ENCODE results near the gene GPR176.

The GPR176 gene

DNA sequence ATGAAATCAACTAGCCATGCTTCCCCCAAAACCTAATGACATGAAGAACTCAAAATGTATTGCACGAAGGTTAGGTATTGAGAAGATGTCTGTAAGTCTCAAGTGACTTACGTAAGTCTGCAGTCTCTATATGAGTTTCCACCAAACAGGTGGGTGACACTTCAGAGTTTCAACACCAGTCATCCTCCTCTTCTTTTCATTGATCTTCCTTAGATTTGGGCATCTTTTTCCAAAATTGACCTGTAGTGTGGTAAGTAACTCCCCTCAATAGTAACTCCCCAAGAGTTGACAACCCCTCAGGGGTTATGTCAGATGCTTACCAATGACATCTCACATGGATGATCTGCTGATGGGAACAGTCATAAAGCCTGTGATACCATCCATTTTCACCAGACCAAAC lies 46.1 kb downstream of the GPR176 start:
- no peak overlapping the region for H3K9ac ChIP-seq (ENCODE audit: low read length)
- H3K4me3 ChIP-seq (ENCODE audit: low read length): no peak overlapping the region
- H3K36me3 ChIP-seq (ENCODE audit: control insufficient read depth, low read depth, low read length): peaks cover 6% of the 10 kb centered on the region
- H3K4me1 ChIP-seq (ENCODE audit: control insufficient read depth, low read depth, low read length): peaks cover 24% of the 10 kb centered on the region
- no peak overlapping the region for H3K27ac ChIP-seq (ENCODE audit: low read length)
- no peaks in the 10 kb centered on the region for H3K9me3 ChIP-seq (ENCODE audit: control insufficient read depth, low read depth, low read length)
- no peaks in the 10 kb centered on the region for H3K27me3 ChIP-seq (ENCODE audit: control insufficient read depth, insufficient read depth, low read length)

DNA sequence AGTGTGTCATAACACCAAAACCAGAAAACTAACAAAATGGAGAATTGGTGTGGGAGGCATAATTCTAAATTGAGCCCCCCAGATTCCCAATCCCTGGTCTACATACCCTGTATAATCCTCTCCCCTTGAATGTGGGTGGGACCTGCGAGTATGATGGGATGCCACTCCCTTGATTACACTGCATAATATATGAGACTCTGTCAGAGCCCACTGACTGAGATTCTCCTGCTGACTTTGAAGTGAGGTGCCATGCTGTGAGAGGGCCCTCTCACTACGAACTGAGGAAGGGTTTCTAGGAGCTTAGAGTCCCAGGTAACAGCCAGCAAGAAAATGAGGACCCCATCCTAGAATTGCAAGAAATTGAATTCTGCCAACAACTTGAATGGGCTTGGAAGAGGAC lies 49.5 kb downstream of the GPR176 start:
- Histone ChIP-seq H3K4me1 (ENCODE audit: control insufficient read depth, low read depth, low read length) (peaks cover 24% of the 10 kb centered on the region), H3K9me3 (ENCODE audit: control insufficient read depth, low read depth, low read length) (no peaks in the 10 kb centered on the region), H3K27me3 (ENCODE audit: control insufficient read depth, insufficient read depth, low read length) (no peaks in the 10 kb centered on the region), H3K36me3 (ENCODE audit: control insufficient read depth, low read depth, low read length) (peaks cover 6% of the 10 kb centered on the region), H3K4me3 (ENCODE audit: low read length) (no peak overlapping the region), H3K27ac (ENCODE audit: low read length) (no peak overlapping the region), H3K9ac (ENCODE audit: low read length) (no peak overlapping the region)

DNA sequence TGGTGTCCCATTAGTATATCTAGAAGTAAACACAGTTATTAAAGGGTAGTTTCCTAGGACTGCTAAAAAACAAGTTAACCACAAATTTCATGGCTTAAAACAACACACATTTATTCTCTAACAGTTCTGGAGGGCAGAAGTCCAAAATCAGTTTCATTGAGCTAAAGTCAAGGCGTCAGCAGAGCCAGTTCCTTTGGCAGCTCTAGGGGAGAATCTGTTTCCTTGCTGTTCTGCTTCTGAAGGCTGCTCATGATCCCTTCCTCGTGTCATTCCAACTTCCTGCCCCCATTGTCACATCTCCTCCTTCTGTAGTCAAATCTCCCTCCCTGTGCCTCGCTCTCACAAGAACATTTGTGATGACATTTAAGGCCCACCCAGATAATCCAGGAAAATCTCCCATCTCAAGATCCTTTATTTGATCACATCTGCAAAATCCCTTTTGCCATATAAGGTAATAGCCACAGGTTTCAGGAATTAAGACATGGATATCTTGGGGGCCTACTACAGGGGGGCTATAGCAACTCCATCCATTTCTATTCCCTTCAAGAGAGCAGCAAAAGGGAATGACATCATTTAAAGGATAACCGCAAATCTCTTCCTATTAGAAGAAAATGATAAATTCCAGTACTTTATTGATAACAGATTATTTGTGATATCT lies 50.1 kb downstream of the GPR176 start:
- Histone ChIP-seq H3K9me3 (ENCODE audit: control insufficient read depth, low read depth, low read length) (no peaks in the 10 kb centered on the region), H3K36me3 (ENCODE audit: control insufficient read depth, low read depth, low read length) (peaks cover 6% of the 10 kb centered on the region), H3K27me3 (ENCODE audit: control insufficient read depth, insufficient read depth, low read length) (no peaks in the 10 kb centered on the region), H3K4me1 (ENCODE audit: control insufficient read depth, low read depth, low read length) (peaks cover 20% of the 10 kb centered on the region), H3K27ac (ENCODE audit: low read length) (no peak overlapping the region), H3K9ac (ENCODE audit: low read length) (no peak overlapping the region), H3K4me3 (ENCODE audit: low read length) (no peak overlapping the region)

DNA sequence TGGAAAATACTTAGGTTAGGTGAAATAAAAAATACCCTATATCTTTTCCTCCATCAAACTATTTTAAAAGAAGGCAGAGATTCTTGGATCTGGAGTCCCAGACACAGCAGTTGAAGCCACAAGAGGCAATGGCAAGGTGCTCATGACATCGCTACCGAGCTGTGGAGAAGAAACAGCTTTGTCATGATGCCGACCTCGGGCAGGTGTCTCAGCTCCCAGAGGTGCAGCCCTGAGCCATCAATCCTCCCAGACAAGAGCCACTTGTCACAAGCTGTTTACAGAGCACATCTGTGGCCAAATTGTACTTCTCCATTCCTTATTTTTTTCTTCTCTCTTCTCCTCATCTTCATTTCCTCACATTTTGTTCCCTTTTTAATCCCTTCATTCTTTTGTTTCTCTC lies 50.8 kb downstream of the GPR176 start:
- H3K9ac ChIP-seq (ENCODE audit: low read length): no peak overlapping the region
- peaks cover 20% of the 10 kb centered on the region for H3K4me1 ChIP-seq (ENCODE audit: control insufficient read depth, low read depth, low read length)
- no peak overlapping the region for H3K4me3 ChIP-seq (ENCODE audit: low read length)
- H3K9me3 ChIP-seq (ENCODE audit: control insufficient read depth, low read depth, low read length): no peaks in the 10 kb centered on the region
- H3K27me3 ChIP-seq (ENCODE audit: control insufficient read depth, insufficient read depth, low read length): no peaks in the 10 kb centered on the region
- no peak overlapping the region for H3K27ac ChIP-seq (ENCODE audit: low read length)
- H3K36me3 ChIP-seq (ENCODE audit: control insufficient read depth, low read depth, low read length): peaks cover 4% of the 10 kb centered on the region

DNA sequence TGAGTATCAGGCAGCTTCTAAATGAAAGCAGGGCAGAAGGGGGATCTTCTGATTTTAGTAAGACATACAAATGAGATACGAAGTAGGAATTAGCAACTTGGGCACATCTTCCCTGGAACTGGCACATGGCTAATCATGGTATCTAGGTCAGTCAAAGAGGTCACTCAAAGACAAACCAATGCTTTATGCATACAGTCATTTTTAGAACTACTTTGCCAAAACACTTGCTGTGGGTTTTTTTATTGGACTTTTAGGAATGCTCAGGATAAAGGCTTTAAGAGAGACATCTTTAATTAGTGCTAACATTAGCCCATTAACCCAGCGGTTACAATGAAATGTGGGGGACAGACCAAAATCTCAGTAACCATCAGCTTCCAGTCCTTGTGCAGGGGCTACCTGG lies 51.7 kb downstream of the GPR176 start:
- Histone ChIP-seq H3K36me3 (ENCODE audit: control insufficient read depth, low read depth, low read length) (no peaks in the 10 kb centered on the region), H3K27ac (ENCODE audit: low read length) (no peak overlapping the region), H3K4me3 (ENCODE audit: low read length) (no peak overlapping the region), H3K9me3 (ENCODE audit: control insufficient read depth, low read depth, low read length) (no peaks in the 10 kb centered on the region), H3K9ac (ENCODE audit: low read length) (no peak overlapping the region), H3K27me3 (ENCODE audit: control insufficient read depth, insufficient read depth, low read length) (no peaks in the 10 kb centered on the region), H3K4me1 (ENCODE audit: control insufficient read depth, low read depth, low read length) (peaks cover 20% of the 10 kb centered on the region)

DNA sequence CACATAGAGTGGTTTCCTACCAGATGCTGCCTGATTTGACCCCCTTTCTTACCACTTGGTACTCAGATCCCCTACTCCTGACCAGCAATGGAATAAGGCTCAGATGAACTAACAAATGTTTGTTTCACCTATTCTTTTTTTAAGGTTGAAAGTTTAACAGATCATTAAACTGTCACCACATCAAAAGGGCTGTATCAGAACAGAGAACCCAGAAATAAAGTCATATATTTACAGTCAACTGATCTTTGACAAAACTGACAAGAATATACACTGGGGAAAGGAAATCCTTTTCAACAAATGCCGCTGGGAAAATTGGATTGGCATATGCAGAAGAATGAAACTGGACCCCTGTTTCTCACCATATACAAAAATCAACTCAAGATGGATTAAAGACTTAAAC lies 56.0 kb downstream of the GPR176 start:
- Histone ChIP-seq H3K4me3 (ENCODE audit: low read length) (no peak overlapping the region), H3K36me3 (ENCODE audit: control insufficient read depth, low read depth, low read length) (peaks cover 7% of the 10 kb centered on the region), H3K9ac (ENCODE audit: low read length) (no peak overlapping the region), H3K27me3 (ENCODE audit: control insufficient read depth, insufficient read depth, low read length) (no peaks in the 10 kb centered on the region), H3K4me1 (ENCODE audit: control insufficient read depth, low read depth, low read length) (no peaks in the 10 kb centered on the region), H3K9me3 (ENCODE audit: control insufficient read depth, low read depth, low read length) (no peaks in the 10 kb centered on the region), H3K27ac (ENCODE audit: low read length) (no peak overlapping the region)

DNA sequence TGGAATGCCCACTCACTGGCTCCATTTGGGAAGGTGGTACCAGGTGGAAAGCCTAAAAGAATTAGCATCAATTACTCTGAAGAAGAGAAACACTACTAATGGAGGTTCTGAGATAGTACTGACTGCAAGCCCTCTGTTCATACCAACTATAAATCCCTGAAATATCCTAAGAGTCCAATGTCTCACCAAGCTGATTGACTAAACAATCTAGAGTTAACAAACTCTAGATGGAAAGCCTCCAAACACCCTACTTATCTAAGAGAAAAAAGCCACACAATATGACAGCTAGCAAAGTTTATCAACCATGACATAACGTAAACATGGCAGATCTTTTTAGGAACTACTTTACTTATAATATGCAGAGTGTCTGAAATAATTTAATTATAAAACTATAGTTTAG lies 59.2 kb downstream of the GPR176 start:
- H3K27ac ChIP-seq (ENCODE audit: low read length): no peak overlapping the region
- no peak overlapping the region for H3K4me3 ChIP-seq (ENCODE audit: low read length)
- H3K9me3 ChIP-seq (ENCODE audit: control insufficient read depth, low read depth, low read length): no peaks in the 10 kb centered on the region
- peaks cover 7% of the 10 kb centered on the region for H3K36me3 ChIP-seq (ENCODE audit: control insufficient read depth, low read depth, low read length)
- no peaks in the 10 kb centered on the region for H3K27me3 ChIP-seq (ENCODE audit: control insufficient read depth, insufficient read depth, low read length)
- no peaks in the 10 kb centered on the region for H3K4me1 ChIP-seq (ENCODE audit: control insufficient read depth, low read depth, low read length)
- no peak overlapping the region for H3K9ac ChIP-seq (ENCODE audit: low read length)

GRCh38 chr15:39860200-39860599 lies 59.9 kb downstream of the GPR176 start:
- H3K4me1 ChIP-seq (ENCODE audit: control insufficient read depth, low read depth, low read length): no peaks in the 10 kb centered on the region
- no peak overlapping the region for H3K9ac ChIP-seq (ENCODE audit: low read length)
- no peak overlapping the region for H3K4me3 ChIP-seq (ENCODE audit: low read length)
- no peaks in the 10 kb centered on the region for H3K27me3 ChIP-seq (ENCODE audit: control insufficient read depth, insufficient read depth, low read length)
- H3K9me3 ChIP-seq (ENCODE audit: control insufficient read depth, low read depth, low read length): no peaks in the 10 kb centered on the region
- peaks cover 7% of the 10 kb centered on the region for H3K36me3 ChIP-seq (ENCODE audit: control insufficient read depth, low read depth, low read length)
- H3K27ac ChIP-seq (ENCODE audit: low read length): no peak overlapping the region

DNA sequence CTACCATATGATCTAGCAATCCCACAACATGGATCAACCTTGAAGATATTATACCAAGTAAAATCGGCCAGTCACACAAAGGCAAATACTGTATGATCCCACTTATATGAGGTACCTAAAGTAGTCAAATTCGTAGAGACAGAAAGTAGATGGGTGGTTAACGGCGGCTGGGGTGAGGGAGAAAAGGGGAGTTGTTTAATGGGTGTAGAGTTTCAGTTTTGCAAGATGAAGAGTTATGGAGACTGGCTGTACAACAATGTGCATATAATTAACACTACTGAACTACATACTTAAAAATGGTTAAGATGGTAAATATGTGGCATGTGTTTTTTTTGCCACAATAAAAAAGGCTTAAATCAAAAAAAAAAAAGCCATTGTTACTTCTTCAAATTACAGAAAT lies 60.4 kb downstream of the GPR176 start:
- peaks cover 7% of the 10 kb centered on the region for H3K36me3 ChIP-seq (ENCODE audit: control insufficient read depth, low read depth, low read length)

DNA sequence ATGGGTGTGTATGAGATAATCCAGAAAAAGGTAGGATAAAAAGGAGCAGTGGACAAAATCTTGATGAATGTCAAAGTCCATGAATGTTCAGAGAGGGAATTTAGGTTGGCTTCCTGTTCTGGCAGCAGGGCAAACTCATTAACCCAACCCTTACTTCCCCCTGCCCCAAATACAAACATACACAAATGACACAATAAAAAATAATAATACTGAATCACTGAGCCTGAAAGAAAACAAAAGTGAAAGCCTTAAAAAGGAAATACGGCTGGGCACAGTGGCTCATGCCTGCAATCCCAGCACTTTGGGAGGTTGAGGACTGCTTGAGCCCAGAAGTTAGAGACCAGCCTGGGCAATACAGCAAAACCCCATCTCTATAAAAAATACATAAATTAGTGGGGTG lies 62.9 kb downstream of the GPR176 start:
- H3K36me3 ChIP-seq (ENCODE audit: control insufficient read depth, low read depth, low read length): peaks cover 6% of the 10 kb centered on the region
- no peak overlapping the region for H3K4me3 ChIP-seq (ENCODE audit: low read length)
- no peaks in the 10 kb centered on the region for H3K9me3 ChIP-seq (ENCODE audit: control insufficient read depth, low read depth, low read length)
- no peaks in the 10 kb centered on the region for H3K27me3 ChIP-seq (ENCODE audit: control insufficient read depth, insufficient read depth, low read length)
- H3K4me1 ChIP-seq (ENCODE audit: control insufficient read depth, low read depth, low read length): peaks cover under 1% of the 10 kb centered on the region
- no peak overlapping the region for H3K9ac ChIP-seq (ENCODE audit: low read length)
- H3K27ac ChIP-seq (ENCODE audit: low read length): no peak overlapping the region

More for the DNA sequence above, 60.4 kb downstream of the GPR176 start:
- Histone ChIP-seq H3K9ac (ENCODE audit: low read length) (no peak overlapping the region), H3K27ac (ENCODE audit: low read length) (no peak overlapping the region), H3K4me1 (ENCODE audit: control insufficient read depth, low read depth, low read length) (no peaks in the 10 kb centered on the region), H3K9me3 (ENCODE audit: control insufficient read depth, low read depth, low read length) (no peaks in the 10 kb centered on the region), H3K27me3 (ENCODE audit: control insufficient read depth, insufficient read depth, low read length) (no peaks in the 10 kb centered on the region), H3K4me3 (ENCODE audit: low read length) (no peak overlapping the region)

DNA sequence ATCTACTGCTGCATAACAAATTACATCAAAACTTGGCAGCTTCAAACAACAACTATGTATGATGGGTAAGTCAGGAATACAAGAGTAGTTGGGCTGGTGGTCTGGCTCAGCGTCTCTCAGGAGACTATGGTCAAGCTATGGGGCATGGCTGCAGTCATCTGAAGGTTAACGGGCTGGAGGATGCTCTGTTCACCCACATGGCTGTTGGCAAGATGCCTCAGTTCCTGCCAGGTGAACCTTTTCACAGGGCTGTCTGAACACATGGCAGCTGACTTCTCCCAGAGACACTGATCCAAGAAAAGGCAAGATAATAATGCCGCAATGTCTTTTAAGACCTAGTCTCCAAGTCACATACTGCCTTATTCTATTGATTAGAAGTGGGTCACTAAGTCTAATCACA lies 63.7 kb downstream of the GPR176 start:
- H3K4me3 ChIP-seq (ENCODE audit: low read length): no peak overlapping the region
- H3K9me3 ChIP-seq (ENCODE audit: control insufficient read depth, low read depth, low read length): no peaks in the 10 kb centered on the region
- H3K27ac ChIP-seq (ENCODE audit: low read length): no peak overlapping the region
- H3K27me3 ChIP-seq (ENCODE audit: control insufficient read depth, insufficient read depth, low read length): no peaks in the 10 kb centered on the region
- H3K9ac ChIP-seq (ENCODE audit: low read length): no peak overlapping the region
- H3K4me1 ChIP-seq (ENCODE audit: control insufficient read depth, low read depth, low read length): peaks cover 9% of the 10 kb centered on the region
- H3K36me3 ChIP-seq (ENCODE audit: control insufficient read depth, low read depth, low read length): no peaks in the 10 kb centered on the region

DNA sequence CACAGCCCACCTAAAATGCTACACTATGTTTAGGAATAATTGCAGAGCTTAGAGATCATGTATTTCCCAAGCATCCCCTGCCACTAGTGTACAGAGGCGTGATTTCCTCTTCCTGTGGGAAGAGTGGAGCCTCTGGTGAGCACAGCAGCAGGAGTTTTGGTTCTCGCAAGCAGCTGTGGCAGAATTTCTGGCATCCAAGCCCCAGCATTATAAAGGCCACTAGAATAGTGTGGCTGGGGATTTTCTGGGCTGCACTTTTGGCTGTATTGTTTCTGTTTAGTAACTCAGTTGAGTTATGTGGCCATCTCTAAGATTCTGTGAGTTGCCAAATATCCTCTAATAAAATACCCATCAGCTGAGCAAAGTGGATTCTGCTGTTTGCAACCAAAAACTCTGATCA lies 64.7 kb downstream of the GPR176 start:
- H3K27me3 ChIP-seq (ENCODE audit: control insufficient read depth, insufficient read depth, low read length): no peaks in the 10 kb centered on the region
- peaks cover 12% of the 10 kb centered on the region for H3K4me1 ChIP-seq (ENCODE audit: control insufficient read depth, low read depth, low read length)
- no peaks in the 10 kb centered on the region for H3K9me3 ChIP-seq (ENCODE audit: control insufficient read depth, low read depth, low read length)
- H3K9ac ChIP-seq (ENCODE audit: low read length): no peak overlapping the region
- no peak overlapping the region for H3K27ac ChIP-seq (ENCODE audit: low read length)
- H3K4me3 ChIP-seq (ENCODE audit: low read length): no peak overlapping the region
- no peaks in the 10 kb centered on the region for H3K36me3 ChIP-seq (ENCODE audit: control insufficient read depth, low read depth, low read length)

Measured in iPS-18a (cell line).